H1 (cell line): ENCODE data around the gene INPP5E. TPM values are rescaled to one million over a fixed set of nuclear protein-coding genes. Genes with fewer than 3 reads are reported as not detected.

Experiments used
- BACH1 ChIP-seq: IDR thresholded peaks from 2 replicates; pipeline ENCODE4 v1.6.1; 2012; ENCODE audit warnings: low read length, improper control_type of control experiment
- CEBPB ChIP-seq: IDR thresholded peaks from 2 replicates; pipeline ENCODE4 v1.6.1; 2012; ENCODE audit warnings: low read depth, low read length
- FOSL1 ChIP-seq: IDR thresholded peaks from 2 replicates; pipeline ENCODE4 v1.6.1; 2011; ENCODE audit warnings: mild to moderate bottlenecking, low read depth, low read length, moderate library complexity; ENCODE audit not compliant: insufficient read depth
- GTF2F1 ChIP-seq: IDR thresholded peaks from 2 replicates; pipeline ENCODE4 v1.6.1; 2012; ENCODE audit warnings: low read depth, low read length, improper control_type of control experiment, borderline replicate concordance
- PHF8 ChIP-seq: fragments of 200-600 bp; sonication (generic); conservative IDR thresholded peaks from 2 replicates; pipeline ENCODE4 v1.7.1; 2012; ENCODE audit warnings: low read depth, mild to moderate bottlenecking, inconsistent platforms, low read length, moderate library complexity
- POLR2A ChIP-seq, 2 experiments: IDR thresholded peaks; 1 replicate in 1 of 2; 2 replicates in 1 of 2; pipeline ENCODE4 v1.6.1; 2011; ENCODE audit warnings: low read depth in 2 of 2, low read length in 2 of 2, mild to moderate bottlenecking in 2 of 2; ENCODE audit errors: control extremely low read depth in 1 of 2
- SP4 ChIP-seq: IDR thresholded peaks from 2 replicates; pipeline ENCODE4 v1.6.1; 2012; ENCODE audit warnings: low read length, inconsistent platforms
- SRF ChIP-seq: IDR thresholded peaks from 2 replicates; pipeline ENCODE4 v1.6.1; 2011; ENCODE audit warnings: mild to moderate bottlenecking, low read depth, low read length, moderate library complexity
- TAF1 ChIP-seq: IDR thresholded peaks from 2 replicates; pipeline ENCODE4 v1.6.1; 2011; ENCODE audit warnings: mild to moderate bottlenecking, low read depth, low read length
- polyA plus RNA-seq, 7 experiments: library from polyadenylated mRNA; depleted of rRNA in 3 of 7; stranded (reverse) in 5 of 7; unstranded in 2 of 7; fragments of >200 nt in 5 of 7; fragments of 200-250 nt in 2 of 7; gene quantifications; 1 replicate in 5 of 7; 2 replicates in 1 of 7; 4 replicates in 1 of 7; pipeline versions ENCODE4 v1.2.1 to v1.2.3, GENCODE V29; 2011 to 2013; ENCODE audit warnings: missing spikeins in 2 of 7, mixed read lengths in 2 of 7
- total RNA-seq: library from RNA; stranded (reverse); fragmentation: NEBNext Ultra II Directional; extraction: Animal tissue kit (Norgen Biotek cat#: 25700); gene quantifications from 2 replicates; pipeline ENCODE4 v1.2.1, GENCODE V29; 2021
- TF ChIP-seq, protein P1 (sequence below): fragments of 300-600 bp; sonication (generic); IDR thresholded peaks from 2 replicates; pipeline ENCODE4 v1.7.1; 2012; ENCODE audit warnings: low read length, moderate library complexity, mild to moderate bottlenecking, inconsistent platforms; ENCODE audit not compliant: insufficient replicate concordance
- TF ChIP-seq, protein P2 (sequence below), 3 experiments: IDR thresholded peaks; 1 replicate in 2 of 3; 2 replicates in 1 of 3; pipeline versions ENCODE4 v1.5.1 to v1.6.1; 2011; ENCODE audit warnings: low read length in 3 of 3, mild to moderate bottlenecking in 3 of 3, inconsistent platforms in 2 of 3, low read depth in 1 of 3, moderate library complexity in 1 of 3; ENCODE audit not compliant: insufficient read depth in 1 of 3; ENCODE audit errors: control extremely low read depth in 1 of 3

Gene INPP5E
- total and polyA plus RNA-seq, 2 of the 8 experiments (the other 6 are each of a cell fraction or from before 2014, with no cell fraction given): 8.7 to 11.3 TPM

DNA sequence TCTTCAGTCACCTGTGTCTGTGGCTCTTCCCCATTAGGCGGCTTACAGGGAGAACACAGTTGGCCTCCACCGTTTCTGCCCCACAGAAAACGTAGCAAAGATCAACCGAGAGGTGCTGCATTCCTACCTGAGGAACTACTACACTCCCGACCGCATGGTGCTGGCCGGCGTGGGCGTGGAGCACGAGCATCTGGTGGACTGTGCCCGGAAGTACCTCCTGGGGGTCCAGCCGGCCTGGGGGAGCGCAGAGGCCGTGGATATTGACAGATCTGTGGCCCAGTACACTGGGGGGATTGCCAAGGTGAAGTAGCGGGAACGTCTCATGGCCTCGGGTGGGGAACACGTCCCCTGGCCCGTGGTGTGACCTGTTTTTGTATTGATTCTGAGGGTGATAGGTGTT is 22.7 kb downstream of the INPP5E start (continued):
- TF ChIP-seq, protein P1, sequence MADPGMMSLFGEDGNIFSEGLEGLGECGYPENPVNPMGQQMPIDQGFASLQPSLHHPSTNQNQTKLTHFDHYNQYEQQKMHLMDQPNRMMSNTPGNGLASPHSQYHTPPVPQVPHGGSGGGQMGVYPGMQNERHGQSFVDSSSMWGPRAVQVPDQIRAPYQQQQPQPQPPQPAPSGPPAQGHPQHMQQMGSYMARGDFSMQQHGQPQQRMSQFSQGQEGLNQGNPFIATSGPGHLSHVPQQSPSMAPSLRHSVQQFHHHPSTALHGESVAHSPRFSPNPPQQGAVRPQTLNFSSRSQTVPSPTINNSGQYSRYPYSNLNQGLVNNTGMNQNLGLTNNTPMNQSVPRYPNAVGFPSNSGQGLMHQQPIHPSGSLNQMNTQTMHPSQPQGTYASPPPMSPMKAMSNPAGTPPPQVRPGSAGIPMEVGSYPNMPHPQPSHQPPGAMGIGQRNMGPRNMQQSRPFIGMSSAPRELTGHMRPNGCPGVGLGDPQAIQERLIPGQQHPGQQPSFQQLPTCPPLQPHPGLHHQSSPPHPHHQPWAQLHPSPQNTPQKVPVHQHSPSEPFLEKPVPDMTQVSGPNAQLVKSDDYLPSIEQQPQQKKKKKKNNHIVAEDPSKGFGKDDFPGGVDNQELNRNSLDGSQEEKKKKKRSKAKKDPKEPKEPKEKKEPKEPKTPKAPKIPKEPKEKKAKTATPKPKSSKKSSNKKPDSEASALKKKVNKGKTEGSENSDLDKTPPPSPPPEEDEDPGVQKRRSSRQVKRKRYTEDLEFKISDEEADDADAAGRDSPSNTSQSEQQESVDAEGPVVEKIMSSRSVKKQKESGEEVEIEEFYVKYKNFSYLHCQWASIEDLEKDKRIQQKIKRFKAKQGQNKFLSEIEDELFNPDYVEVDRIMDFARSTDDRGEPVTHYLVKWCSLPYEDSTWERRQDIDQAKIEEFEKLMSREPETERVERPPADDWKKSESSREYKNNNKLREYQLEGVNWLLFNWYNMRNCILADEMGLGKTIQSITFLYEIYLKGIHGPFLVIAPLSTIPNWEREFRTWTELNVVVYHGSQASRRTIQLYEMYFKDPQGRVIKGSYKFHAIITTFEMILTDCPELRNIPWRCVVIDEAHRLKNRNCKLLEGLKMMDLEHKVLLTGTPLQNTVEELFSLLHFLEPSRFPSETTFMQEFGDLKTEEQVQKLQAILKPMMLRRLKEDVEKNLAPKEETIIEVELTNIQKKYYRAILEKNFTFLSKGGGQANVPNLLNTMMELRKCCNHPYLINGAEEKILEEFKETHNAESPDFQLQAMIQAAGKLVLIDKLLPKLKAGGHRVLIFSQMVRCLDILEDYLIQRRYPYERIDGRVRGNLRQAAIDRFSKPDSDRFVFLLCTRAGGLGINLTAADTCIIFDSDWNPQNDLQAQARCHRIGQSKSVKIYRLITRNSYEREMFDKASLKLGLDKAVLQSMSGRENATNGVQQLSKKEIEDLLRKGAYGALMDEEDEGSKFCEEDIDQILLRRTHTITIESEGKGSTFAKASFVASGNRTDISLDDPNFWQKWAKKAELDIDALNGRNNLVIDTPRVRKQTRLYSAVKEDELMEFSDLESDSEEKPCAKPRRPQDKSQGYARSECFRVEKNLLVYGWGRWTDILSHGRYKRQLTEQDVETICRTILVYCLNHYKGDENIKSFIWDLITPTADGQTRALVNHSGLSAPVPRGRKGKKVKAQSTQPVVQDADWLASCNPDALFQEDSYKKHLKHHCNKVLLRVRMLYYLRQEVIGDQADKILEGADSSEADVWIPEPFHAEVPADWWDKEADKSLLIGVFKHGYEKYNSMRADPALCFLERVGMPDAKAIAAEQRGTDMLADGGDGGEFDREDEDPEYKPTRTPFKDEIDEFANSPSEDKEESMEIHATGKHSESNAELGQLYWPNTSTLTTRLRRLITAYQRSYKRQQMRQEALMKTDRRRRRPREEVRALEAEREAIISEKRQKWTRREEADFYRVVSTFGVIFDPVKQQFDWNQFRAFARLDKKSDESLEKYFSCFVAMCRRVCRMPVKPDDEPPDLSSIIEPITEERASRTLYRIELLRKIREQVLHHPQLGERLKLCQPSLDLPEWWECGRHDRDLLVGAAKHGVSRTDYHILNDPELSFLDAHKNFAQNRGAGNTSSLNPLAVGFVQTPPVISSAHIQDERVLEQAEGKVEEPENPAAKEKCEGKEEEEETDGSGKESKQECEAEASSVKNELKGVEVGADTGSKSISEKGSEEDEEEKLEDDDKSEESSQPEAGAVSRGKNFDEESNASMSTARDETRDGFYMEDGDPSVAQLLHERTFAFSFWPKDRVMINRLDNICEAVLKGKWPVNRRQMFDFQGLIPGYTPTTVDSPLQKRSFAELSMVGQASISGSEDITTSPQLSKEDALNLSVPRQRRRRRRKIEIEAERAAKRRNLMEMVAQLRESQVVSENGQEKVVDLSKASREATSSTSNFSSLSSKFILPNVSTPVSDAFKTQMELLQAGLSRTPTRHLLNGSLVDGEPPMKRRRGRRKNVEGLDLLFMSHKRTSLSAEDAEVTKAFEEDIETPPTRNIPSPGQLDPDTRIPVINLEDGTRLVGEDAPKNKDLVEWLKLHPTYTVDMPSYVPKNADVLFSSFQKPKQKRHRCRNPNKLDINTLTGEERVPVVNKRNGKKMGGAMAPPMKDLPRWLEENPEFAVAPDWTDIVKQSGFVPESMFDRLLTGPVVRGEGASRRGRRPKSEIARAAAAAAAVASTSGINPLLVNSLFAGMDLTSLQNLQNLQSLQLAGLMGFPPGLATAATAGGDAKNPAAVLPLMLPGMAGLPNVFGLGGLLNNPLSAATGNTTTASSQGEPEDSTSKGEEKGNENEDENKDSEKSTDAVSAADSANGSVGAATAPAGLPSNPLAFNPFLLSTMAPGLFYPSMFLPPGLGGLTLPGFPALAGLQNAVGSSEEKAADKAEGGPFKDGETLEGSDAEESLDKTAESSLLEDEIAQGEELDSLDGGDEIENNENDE: no peak
- TF ChIP-seq, protein P2, sequence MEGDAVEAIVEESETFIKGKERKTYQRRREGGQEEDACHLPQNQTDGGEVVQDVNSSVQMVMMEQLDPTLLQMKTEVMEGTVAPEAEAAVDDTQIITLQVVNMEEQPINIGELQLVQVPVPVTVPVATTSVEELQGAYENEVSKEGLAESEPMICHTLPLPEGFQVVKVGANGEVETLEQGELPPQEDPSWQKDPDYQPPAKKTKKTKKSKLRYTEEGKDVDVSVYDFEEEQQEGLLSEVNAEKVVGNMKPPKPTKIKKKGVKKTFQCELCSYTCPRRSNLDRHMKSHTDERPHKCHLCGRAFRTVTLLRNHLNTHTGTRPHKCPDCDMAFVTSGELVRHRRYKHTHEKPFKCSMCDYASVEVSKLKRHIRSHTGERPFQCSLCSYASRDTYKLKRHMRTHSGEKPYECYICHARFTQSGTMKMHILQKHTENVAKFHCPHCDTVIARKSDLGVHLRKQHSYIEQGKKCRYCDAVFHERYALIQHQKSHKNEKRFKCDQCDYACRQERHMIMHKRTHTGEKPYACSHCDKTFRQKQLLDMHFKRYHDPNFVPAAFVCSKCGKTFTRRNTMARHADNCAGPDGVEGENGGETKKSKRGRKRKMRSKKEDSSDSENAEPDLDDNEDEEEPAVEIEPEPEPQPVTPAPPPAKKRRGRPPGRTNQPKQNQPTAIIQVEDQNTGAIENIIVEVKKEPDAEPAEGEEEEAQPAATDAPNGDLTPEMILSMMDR (IDR thresholded peaks at IDR 0.05; ENCODE audit: control extremely low read depth in 1 of 3, insufficient read depth in 1 of 3, low read depth in 1 of 3, low read length in 3 of 3): no peak
- TF ChIP-seq CEBPB (no peak), TAF1 (no peak), SRF (no peak), GTF2F1 (no peak), PHF8 (no peak), BACH1 (no peak), FOSL1 (no peak), SP4 (no peak), POLR2A (IDR thresholded peaks at IDR 0.05; ENCODE audit: control extremely low read depth in 1 of 2, low read depth in 2 of 2, low read length in 2 of 2) (no peak)
